HG03558 (cell line): ENCODE results near the gene PLAGL2.

Experiments used
- ATAC-seq: cut with Tn5 transposase; IDR thresholded peaks from one replicate; pipeline ENCODE4 v1.9.1; 2021; ENCODE audit warnings: moderate number of reproducible peaks; ENCODE audit not compliant: unreplicated experiment; ENCODE audit errors: extremely low read depth

The PLAGL2 gene

GRCh38 chr20:32231847-32232246 lies 24.3 kb upstream of the PLAGL2 start:
- no peak for ATAC-seq

- no peak for ATAC-seq
Observed at GRCh38 chr20:32231245-32231644, 23.7 kb upstream of the PLAGL2 start.

- ATAC-seq, result no peak
Observed at GRCh38 chr20:32230707-32231106, 23.2 kb upstream of the PLAGL2 start.

GRCh38 chr20:32229251-32229747 lies 21.8 kb upstream of the PLAGL2 start:
- ATAC-seq, result no peak

- no peak for ATAC-seq
Observed at GRCh38 chr20:32227744-32228688, 20.5 kb upstream of the PLAGL2 start.

GRCh38 chr20:32227306-32227705 lies 19.8 kb upstream of the PLAGL2 start:
- ATAC-seq, result no peak

GRCh38 chr20:32226391-32226790 lies 18.8 kb upstream of the PLAGL2 start:
- no peak for ATAC-seq

GRCh38 chr20:32224463-32224862 lies 16.9 kb upstream of the PLAGL2 start:
- no peak for ATAC-seq

GRCh38 chr20:32218156-32218900 lies 10.8 kb upstream of the PLAGL2 start:
- no peak for ATAC-seq

GRCh38 chr20:32216179-32217142 lies 8.9 kb upstream of the PLAGL2 start:
- ATAC-seq, result no peak

GRCh38 chr20:32215729-32216128 lies 8.2 kb upstream of the PLAGL2 start:
- ATAC-seq, result no peak

GRCh38 chr20:32215147-32215546 lies 7.6 kb upstream of the PLAGL2 start:
- no peak for ATAC-seq

GRCh38 chr20:32213870-32214269 lies 6.3 kb upstream of the PLAGL2 start:
- ATAC-seq, result no peak

GRCh38 chr20:32209850-32210605 lies 2.5 kb upstream of the PLAGL2 start:
- no peak for ATAC-seq

GRCh38 chr20:32208499-32209154 lies 1.1 kb upstream of the PLAGL2 start:
- ATAC-seq, result no peak

- no peak for ATAC-seq
Observed at GRCh38 chr20:32206760-32207625, 550 bp downstream of the PLAGL2 start.

GRCh38 chr20:32205843-32206759 lies 1.4 kb downstream of the PLAGL2 start:
- ATAC-seq, result no peak
